IPS-18a (cell line): ENCODE results near the gene ADGRL3.
A peak's percentile ranks its signal among the peaks of the same experiment; 100 is the strongest.

Source experiments
- H3K27ac ChIP-seq: one replicate; pipeline ENCODE4 v1.5.1; 2013; ENCODE audit warnings: low read length
- H3K27me3 ChIP-seq: one replicate; pipeline ENCODE4 v1.6.1; 2013; ENCODE audit warnings: mild to moderate bottlenecking, low read length; ENCODE audit not compliant: control insufficient read depth, insufficient read depth
- H3K36me3 ChIP-seq: one replicate; pipeline ENCODE4 v1.6.1; 2013; ENCODE audit warnings: low read depth, low read length; ENCODE audit not compliant: control insufficient read depth
- H3K4me1 ChIP-seq: one replicate; pipeline ENCODE4 v1.6.1; 2013; ENCODE audit warnings: low read depth, low read length; ENCODE audit not compliant: control insufficient read depth
- H3K4me3 ChIP-seq: one replicate; pipeline ENCODE4 v1.5.1; 2013; ENCODE audit warnings: low read length
- H3K9ac ChIP-seq: one replicate; pipeline ENCODE4 v1.6.1; 2013; ENCODE audit warnings: mild to moderate bottlenecking, low read length, moderate library complexity
- H3K9me3 ChIP-seq: one replicate; pipeline ENCODE4 v1.6.1; 2013; ENCODE audit warnings: low read depth, low read length; ENCODE audit not compliant: control insufficient read depth

The ADGRL3 gene

DNA sequence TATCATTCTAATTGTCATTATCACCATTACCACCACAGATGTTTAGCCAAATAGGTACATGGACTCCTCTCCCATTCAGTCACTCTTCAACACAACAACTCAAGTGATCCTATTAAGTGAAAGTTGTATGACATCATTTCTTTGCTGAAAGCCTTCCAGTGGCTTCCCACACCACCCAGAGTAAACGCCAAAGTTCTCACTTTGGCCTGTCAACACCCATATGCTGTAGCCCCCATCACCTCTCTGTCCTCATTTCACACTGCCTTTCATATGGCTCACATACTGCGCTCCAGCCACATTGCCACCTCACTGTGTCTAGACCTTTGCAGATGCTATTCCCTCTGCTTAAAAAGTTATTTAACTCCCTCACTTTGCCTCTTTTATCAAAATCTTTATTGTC, 682.3 kb downstream of the ADGRL3 start:
- H3K36me3 ChIP-seq, result no peaks in the 10 kb centered on the region
- no peak overlapping the region for H3K9ac ChIP-seq
- H3K27ac ChIP-seq, result no peak overlapping the region
- no peaks in the 10 kb centered on the region for H3K9me3 ChIP-seq
- H3K4me3 ChIP-seq, result no peak overlapping the region
- H3K4me1 ChIP-seq, result no peaks in the 10 kb centered on the region
- no peaks in the 10 kb centered on the region for H3K27me3 ChIP-seq

DNA sequence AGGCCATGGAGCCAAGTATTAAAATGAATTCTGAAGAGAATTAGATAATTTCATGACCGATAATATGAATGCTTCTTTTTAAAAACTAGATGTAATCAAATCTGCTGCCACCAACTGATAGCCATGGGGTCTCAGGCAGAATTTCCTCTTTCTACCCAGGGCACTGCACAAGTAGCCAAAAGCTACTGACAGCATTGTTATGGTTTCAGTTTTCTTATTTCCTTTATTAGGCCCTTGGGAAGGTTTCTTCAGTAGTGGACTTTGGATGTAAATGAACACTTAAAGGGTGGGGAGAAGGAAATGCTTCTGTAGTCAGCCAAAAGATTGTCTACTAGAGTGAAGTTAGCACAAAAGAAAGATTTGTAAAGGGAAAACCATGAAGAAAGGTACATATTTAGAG, 686.0 kb downstream of the ADGRL3 start:
- peaks cover 8% of the 10 kb centered on the region for H3K4me1 ChIP-seq
- H3K9me3 ChIP-seq, result no peaks in the 10 kb centered on the region
- no peaks in the 10 kb centered on the region for H3K27me3 ChIP-seq
- no peaks in the 10 kb centered on the region for H3K36me3 ChIP-seq
- H3K9ac ChIP-seq, result no peak overlapping the region
- H3K4me3 ChIP-seq, result no peak overlapping the region
- H3K27ac ChIP-seq, result no peak overlapping the region

DNA sequence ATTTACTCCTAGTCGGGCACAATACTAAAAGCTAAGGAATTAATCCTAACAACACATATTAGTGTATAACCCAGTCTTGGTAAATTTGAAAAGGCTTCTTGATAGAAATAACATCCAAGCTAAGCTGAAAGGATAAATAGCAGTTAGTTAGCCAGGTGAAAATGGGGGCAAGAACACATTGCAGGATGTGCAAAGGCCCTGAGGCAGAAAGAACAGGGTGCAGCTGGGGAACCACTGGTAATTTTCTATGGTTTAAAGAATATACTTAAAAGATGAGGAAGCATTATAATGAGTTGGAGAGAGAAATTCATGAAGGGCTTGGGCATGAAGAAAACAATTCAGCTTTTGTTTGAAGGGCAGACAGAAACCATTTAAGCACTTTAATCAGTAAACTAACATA, 689.0 kb downstream of the ADGRL3 start:
- Histone ChIP-seq H3K27ac (no peak overlapping the region), H3K9ac (no peak overlapping the region), H3K27me3 (no peaks in the 10 kb centered on the region), H3K9me3 (no peaks in the 10 kb centered on the region), H3K4me1 (peaks cover 9% of the 10 kb centered on the region), H3K4me3 (no peak overlapping the region), H3K36me3 (no peaks in the 10 kb centered on the region)

DNA sequence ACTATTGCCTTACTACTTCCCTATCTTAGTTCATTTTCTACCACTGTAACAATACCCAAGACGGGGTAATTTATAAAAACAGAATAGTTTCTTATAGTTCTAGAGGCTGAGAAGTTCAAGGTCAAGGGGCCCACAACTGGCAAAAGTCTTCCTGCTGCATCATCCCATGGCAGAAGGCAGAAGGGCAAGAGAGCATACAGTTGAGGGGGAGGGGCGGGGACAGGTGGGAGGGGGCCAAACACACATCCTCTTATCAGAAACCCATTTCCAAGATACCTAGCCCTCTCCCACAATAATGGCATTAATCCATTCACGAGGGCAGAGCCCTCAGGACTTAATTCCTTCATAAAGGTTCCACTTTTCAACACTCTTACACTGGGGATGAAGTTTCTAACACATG, 690.2 kb downstream of the ADGRL3 start:
- Histone ChIP-seq H3K27ac (no peak overlapping the region), H3K27me3 (no peaks in the 10 kb centered on the region), H3K4me1 (peaks cover 9% of the 10 kb centered on the region), H3K4me3 (no peak overlapping the region), H3K9me3 (no peaks in the 10 kb centered on the region), H3K9ac (no peak overlapping the region), H3K36me3 (no peaks in the 10 kb centered on the region)

DNA sequence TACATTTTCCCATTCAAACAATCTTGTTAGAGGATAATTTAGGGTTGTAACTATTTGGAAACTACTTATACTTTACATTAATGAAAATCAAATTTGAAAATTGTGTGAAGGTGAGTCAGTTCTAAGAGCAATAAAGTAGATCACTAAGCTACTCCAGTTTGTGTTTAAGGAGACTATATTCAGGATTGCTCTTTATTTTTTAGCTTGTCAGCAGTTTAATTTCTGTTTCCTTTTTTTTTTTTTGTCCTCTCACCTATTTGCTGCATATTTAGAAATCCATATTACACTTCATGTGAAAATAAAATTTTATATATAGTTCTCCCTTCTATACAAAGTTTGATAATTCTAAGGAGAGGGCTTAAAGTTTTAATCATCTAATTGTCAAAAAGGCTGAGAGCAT, 691.8 kb downstream of the ADGRL3 start:
- Histone ChIP-seq H3K36me3 (no peaks in the 10 kb centered on the region), H3K9me3 (no peaks in the 10 kb centered on the region), H3K27me3 (no peaks in the 10 kb centered on the region), H3K27ac (no peak overlapping the region), H3K4me3 (no peak overlapping the region), H3K4me1 (peaks cover 9% of the 10 kb centered on the region), H3K9ac (no peak overlapping the region)

DNA sequence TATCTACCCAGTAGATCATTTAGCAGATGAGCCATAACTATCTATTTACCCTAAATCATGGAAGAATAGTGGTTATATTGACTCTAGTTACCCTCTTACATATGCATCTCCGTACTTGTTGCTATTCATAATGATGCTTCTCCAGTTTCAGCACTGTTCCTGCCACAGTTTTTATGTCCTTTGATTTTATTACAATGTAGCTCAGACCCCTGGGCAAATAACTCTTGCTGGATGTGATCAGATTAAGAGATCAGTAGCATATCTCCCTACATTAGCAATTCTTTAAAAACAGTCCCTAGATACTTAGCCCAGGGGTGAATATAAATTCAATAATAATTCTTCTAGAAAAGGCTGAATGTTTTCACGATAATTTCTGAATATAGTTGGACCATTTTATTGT, 696.5 kb downstream of the ADGRL3 start:
- H3K27ac ChIP-seq, result no peak overlapping the region
- H3K36me3 ChIP-seq, result no peaks in the 10 kb centered on the region

DNA sequence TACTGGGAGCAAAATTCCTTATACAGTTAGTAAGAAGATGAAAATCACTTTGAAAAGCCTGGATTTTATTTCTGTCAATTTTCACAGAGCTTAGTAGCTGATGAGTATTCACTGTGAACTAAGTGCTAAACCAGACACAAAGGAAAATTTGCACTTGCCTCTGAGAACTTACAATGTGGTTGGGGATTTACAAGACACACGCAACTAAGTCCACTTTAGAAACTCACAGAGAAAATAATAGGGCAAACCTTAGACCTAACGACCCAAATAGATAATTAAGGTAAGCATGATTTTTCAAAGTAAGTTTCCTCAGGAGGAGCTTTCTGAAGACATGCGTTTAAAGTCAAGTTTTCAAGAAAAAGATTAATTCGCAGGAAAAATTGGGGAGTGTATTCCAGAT, 708.9 kb downstream of the ADGRL3 start:
- H3K27me3 ChIP-seq, result no peaks in the 10 kb centered on the region

More for the DNA sequence above, 696.5 kb downstream of the ADGRL3 start:
- no peaks in the 10 kb centered on the region for H3K4me1 ChIP-seq
- no peak overlapping the region for H3K4me3 ChIP-seq
- H3K9ac ChIP-seq, result no peak overlapping the region
- H3K9me3 ChIP-seq, result no peaks in the 10 kb centered on the region
- H3K27me3 ChIP-seq, result no peaks in the 10 kb centered on the region

DNA sequence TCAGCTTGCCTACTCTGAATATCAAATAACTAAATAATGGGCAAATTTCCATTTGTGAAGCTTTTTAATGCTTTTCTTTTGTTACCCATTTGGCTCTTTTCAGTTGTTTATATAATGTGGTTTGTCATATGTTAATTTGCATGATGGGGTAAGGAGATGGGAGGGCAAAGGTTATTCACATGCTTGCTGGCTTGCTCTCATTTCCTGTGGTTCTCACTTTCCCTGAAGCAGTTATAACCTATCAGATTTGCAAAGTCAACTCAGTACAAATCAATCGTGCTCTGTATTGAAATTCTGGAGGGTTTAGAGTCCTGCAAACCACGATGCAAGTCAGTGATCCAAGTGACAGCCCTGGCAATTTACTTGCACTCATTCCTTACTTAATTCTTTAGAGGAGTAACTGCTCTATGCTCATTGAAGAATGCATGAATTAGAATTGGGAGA, 711.2 kb downstream of the ADGRL3 start:
- Histone ChIP-seq H3K4me3 (peak overlapping the region; percentile 26), H3K27ac (peak overlapping the region; percentile 60), H3K4me1 (peaks cover 56% of the 10 kb centered on the region), H3K36me3 (no peaks in the 10 kb centered on the region), H3K9me3 (no peaks in the 10 kb centered on the region), H3K27me3 (no peaks in the 10 kb centered on the region), H3K9ac (no peak overlapping the region)

More for the DNA sequence above, 708.9 kb downstream of the ADGRL3 start:
- Histone ChIP-seq H3K4me1 (peaks cover 41% of the 10 kb centered on the region), H3K36me3 (no peaks in the 10 kb centered on the region), H3K9me3 (no peaks in the 10 kb centered on the region), H3K9ac (no peak overlapping the region), H3K27ac (no peak overlapping the region), H3K4me3 (no peak overlapping the region)

DNA sequence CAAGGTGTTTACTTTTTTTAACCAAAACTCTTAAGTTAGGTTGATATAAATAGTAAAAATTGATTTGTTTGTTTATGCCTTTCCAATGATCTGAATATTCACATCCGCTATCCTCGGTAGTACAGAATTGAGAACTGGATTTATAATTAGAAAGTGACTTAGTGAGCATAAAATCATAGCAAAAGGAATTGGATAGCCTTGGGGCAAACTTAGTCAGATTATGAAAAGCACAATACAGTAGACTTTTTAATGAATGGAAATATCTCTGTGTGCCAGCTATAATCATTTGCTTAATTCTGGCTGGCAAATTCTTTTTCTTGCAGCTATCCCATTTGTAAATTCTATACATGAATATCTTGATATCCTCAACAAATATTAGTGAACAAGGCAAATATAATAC, 713.5 kb downstream of the ADGRL3 start:
- no peaks in the 10 kb centered on the region for H3K27me3 ChIP-seq
- no peaks in the 10 kb centered on the region for H3K36me3 ChIP-seq
- no peak overlapping the region for H3K27ac ChIP-seq
- H3K4me3 ChIP-seq, result no peak overlapping the region
- H3K9ac ChIP-seq, result no peak overlapping the region
- H3K9me3 ChIP-seq, result no peaks in the 10 kb centered on the region
- peaks cover 56% of the 10 kb centered on the region for H3K4me1 ChIP-seq

DNA sequence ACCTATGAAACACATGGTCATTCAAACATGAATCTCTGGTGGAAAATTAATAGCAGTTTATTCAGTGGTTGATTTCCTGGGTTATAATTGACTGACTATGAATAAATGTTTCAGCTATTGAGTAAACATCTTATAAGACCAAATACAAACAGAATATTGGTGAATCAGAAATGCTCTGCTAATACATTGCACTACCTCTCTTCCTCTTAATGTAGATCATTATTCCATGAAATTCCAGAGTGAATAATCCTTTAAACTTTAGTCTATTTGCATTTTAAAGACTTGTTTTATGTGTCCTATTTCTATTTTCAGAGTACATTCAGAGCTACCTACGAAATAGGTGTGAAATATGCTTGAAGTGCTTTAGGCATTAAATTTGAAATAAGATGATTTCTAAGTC, 715.4 kb downstream of the ADGRL3 start:
- H3K9me3 ChIP-seq, result no peaks in the 10 kb centered on the region
- H3K4me3 ChIP-seq, result no peak overlapping the region
- no peak overlapping the region for H3K27ac ChIP-seq
- H3K4me1 ChIP-seq, result peaks cover 50% of the 10 kb centered on the region
- H3K36me3 ChIP-seq, result no peaks in the 10 kb centered on the region
- no peak overlapping the region for H3K9ac ChIP-seq
- no peaks in the 10 kb centered on the region for H3K27me3 ChIP-seq

DNA sequence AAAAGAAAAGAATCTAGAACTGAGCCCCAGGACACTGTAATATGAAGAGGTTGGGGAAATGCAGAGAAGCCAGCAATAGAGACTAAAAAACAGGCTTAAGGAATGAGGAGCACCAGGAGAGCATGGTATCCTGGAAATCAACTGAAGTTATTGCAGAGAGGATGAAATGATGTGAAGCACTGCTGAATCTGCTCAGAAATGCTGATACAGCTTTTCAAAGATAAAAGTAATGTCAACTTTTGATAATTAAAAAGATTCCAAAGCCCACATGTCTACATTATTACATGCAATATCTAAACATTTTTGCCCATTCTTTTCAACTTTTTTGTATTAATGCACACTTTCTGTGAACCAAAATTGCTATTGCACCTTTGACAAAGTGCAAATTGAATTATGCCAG, 718.4 kb downstream of the ADGRL3 start:
- H3K27ac ChIP-seq, result no peak overlapping the region
- no peaks in the 10 kb centered on the region for H3K9me3 ChIP-seq
- peaks cover 30% of the 10 kb centered on the region for H3K4me1 ChIP-seq
- no peaks in the 10 kb centered on the region for H3K27me3 ChIP-seq
- no peak overlapping the region for H3K4me3 ChIP-seq
- H3K9ac ChIP-seq, result no peak overlapping the region
- no peaks in the 10 kb centered on the region for H3K36me3 ChIP-seq

DNA sequence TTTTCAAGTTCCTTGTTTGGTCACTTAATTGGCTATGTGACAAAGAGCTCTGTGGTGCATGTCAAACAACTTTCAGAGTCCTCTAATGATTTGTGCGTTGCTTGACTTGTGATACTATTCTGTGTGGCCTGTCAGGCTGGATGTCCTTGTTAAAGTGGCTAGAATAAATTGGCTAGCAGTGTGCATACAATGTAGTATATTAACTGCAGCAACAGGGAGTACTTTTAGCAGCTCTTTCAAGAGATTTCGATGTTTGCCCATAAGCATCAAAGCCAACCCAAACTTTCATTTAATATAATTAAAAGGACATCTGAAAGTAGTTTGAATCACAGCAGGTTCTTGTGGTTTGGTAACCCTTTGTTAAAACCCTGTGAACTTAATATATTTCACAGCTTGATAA, 718.9 kb downstream of the ADGRL3 start:
- Histone ChIP-seq H3K27ac (no peak overlapping the region), H3K27me3 (no peaks in the 10 kb centered on the region), H3K9me3 (no peaks in the 10 kb centered on the region), H3K36me3 (no peaks in the 10 kb centered on the region), H3K4me1 (peaks cover 27% of the 10 kb centered on the region), H3K9ac (no peak overlapping the region), H3K4me3 (no peak overlapping the region)
